Cerebellar nuclear complex (tissue), 1 donor: ENCODE measurements around the gene SLTM.
A peak's percentile ranks its signal among the peaks of the same experiment; 100 is the strongest.
"Not testable (repeated sequence)": the region's sequence is repeated elsewhere in the genome, so short reads cannot be mapped to it uniquely, and the experiment has no call there.

ENCODE experiments used
- DNase-seq, 2 experiments: peaks; one replicate each; lab custom pipeline; 2025; lab: John Stamatoyannopoulos, UW

Gene SLTM

DNA sequence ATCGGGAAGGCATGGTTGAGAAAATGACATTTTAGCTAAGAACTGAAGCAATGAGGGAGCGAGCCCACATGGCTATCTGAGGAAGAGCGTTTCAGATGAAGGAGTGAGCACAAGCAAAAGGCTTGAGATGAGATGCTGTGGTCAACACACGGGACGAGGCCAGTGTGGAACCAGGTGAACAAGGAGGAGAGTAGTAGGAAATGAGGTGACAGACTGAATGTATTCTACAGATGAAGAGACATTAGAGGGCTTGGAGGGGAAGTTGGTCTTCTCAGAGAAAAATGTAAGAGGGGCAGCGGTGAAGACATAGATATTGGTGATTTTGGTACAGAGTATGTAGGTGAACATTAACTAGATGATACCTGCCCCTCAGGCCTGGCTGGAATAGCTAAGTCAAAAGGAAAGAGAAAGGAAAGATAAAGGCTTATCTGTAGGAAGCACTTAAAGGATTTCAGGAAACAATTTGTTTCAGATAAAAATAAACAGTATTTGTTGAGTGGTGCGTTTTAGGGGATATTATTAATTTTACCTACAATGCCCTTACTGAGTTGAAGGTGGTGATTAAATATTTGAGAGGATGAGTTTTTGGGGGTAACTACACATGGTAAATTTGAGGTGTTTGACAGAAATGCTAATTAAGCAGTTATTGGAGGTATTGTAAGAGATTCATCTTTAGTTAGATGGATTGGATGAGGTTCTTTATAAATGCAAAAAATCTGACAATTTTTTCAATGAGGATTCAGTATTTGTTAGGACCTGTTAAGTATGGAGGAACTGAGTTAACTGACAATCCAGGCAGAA lies 57.0 kb downstream of the SLTM start:
- DNase-seq: no peak

- no peak for DNase-seq
Measured at GRCh38 chr15:58875343-58875742, 58.1 kb downstream of the SLTM start.

DNA sequence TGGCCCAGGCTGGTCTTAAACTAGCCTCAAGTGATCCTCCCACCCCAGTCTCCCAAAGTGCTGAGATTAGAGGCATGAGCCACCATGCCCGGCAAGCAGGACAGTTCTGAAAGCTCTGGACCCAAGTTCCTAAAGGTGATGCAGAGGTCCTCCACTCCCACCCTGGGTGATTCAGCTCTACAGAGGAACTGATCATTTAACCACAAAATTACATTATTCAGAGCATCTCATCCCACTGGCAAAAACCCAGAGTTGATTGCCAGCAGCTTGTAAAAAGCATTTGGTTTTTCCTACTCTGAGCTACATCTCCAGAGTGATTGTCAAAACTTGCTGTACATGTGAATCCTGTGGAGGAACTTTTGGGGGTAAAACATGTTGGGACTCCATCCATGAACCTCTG lies 60.2 kb downstream of the SLTM start:
- no peak for DNase-seq

DNA sequence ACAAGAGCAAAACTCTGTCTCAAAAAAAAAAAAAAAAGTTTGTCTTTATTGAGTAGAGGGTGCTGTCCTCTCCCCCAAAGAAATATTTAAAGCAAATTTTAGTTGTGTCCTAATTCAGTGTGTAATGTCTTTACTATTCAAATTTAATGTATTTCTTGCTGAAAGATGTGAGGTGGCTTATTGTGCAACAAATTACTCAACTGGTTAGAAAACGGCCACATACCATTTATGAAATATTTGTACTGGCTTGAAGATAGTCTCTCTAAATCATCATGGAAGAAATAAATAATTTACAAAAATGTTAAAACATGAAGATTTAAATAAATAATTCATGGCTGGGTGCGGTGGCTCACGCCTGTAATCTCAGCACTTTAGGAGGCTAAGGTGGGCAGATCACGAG lies 63.0 kb downstream of the SLTM start:
- DNase-seq: no peak

GRCh38 chr15:58867926-58868325 lies 65.6 kb downstream of the SLTM start:
- DNase-seq: peak in 1 of 2 experiments; percentile 25

DNA sequence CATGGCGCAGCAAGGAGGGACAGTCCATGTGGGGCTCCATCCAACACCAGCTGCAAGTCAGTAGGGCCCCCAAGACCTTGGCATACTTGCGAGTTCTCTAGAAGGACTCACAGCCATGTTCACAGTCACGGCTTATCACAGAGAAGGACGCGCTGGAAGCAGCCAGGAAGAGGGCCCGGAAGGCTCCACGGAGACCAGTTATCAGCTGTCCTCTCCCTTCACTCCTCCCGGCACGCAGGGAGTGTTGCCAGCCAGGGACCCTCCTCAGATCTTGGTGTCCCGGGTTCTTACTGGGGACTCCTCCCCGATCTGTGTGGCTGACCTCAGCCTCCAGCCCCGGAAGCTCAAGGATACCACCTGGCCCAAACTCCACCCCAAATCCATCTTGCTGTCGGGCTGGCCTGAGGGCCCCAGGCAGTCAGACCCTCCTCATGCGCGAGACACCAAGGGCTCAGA lies 68.0 kb downstream of the SLTM start:
- no peak for DNase-seq

- DNase-seq: no peak
Measured at GRCh38 chr15:58864602-58865424, 68.7 kb downstream of the SLTM start.

- no peak for DNase-seq
Measured at GRCh38 chr15:58862326-58862725, 71.2 kb downstream of the SLTM start.

DNA sequence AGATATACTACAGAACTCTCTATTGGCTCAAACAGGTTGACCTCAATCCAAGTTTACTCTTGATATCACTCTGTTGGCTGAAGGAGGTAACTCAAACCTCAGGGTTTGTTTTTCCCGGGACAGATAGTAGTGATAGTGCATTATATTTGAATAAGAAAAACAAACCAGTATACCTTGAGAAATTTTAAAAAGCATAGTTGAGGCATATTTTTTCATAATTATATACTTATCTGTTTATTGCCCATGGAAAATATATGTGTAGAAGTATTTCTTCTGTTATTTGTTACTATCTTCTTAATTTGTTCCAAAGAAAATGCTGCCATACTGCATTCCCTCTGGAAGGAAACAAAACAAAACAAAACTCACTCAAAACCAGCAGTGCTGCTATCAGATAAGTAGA lies 76.9 kb downstream of the SLTM start:
- DNase-seq: not testable (repeated sequence)

- DNase-seq: no peak
Measured at GRCh38 chr15:58856086-58856485, 77.4 kb downstream of the SLTM start.

DNA sequence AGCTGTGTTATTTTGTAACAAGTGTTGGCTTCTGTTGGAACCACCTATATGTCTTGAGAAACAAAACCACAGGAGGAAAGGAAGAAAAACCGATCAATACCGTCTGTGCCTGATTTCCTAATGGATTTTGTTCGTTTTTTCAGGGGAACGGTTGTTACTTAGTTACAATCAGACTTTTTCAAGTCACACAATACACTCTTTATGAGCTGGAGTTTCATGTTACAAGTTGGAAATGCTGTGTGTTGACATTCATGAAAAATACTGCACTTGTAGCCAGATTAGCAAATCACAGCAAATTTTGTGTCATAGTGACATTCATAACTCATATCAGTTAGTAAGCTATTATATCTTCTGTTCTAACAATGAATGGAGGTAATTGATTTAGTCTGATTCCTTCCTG lies 78.9 kb downstream of the SLTM start:
- no peak for DNase-seq

DNA sequence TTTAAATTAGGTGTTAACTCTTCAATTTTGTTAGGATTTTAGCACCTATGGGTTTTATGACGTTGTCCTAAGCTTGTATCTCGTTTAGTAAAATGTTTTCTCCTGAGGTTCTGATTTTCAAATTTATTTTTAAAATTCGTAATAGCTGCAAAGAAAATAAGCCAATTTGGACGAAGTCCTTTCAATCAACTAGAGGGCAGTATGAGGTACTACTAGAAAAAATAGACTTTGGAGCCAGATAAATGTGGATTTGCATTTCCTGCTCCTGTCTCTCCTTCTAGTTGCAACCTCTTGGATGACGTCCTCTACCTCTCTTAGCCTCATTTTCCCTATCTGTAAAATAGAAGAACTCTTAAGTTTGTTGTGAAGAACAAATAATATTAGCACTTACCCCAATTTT lies 81.1 kb downstream of the SLTM start:
- no peak for DNase-seq

- not testable (repeated sequence) for DNase-seq
Measured at GRCh38 chr15:58851205-58851604, 82.3 kb downstream of the SLTM start.

GRCh38 chr15:58842713-58843396 lies 90.6 kb downstream of the SLTM start:
- no peak for DNase-seq

GRCh38 chr15:58840048-58840447 lies 93.4 kb downstream of the SLTM start:
- no peak for DNase-seq

DNA sequence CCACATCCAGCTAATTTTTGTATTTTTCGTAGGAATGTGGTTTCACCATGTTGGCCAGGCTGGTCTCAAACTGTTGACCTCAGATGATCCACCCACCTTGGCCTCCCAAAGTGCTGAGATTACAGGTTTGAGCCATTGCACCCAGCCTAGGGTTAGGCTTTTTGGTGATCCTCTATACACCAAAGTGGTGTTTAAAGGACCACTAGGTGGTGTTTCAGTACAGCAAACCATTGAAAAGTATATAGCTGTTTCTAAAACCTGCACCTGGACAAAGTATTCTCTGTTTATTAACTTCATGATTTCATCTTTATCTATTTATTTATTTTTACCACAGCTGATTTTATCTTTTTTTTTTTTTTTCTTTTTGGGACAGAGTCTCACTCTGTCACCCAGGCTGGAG lies 94.0 kb downstream of the SLTM start:
- DNase-seq: no peak

- not testable (repeated sequence) for DNase-seq
Measured at GRCh38 chr15:58833681-58834426, 99.6 kb downstream of the SLTM start.

DNA sequence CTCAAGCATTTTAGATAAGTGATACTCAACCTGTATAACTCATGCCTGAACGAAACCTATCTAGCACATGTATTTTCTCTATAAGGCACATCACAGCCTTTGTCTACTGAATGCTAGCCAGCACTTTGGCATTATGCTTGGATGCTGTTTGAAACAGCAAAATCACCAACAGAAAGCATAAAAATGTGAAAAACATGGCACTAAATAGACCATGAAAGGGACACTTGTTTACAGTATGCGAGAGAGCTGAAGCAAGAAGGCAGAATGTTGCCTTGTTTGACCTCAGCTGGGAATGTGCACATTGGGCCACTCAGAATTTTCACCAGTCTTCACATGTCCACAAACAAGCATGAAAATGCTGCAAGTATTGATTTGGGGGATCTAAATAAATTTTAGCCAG lies 102.9 kb downstream of the SLTM start:
- no peak for DNase-seq
